Endothelial cell of umbilical vein (primary cell): ENCODE results near the gene SPTY2D1. TPM values are rescaled to one million over a fixed set of nuclear protein-coding genes. Genes with fewer than 3 reads are reported as not detected.
"Not testable (repeated sequence)": the region's sequence is repeated elsewhere in the genome, so short reads cannot be mapped to it uniquely, and the experiment has no call there.

Source experiments
- BruUV-seq: library from RNA; stranded (reverse); fragments of 400-500 nt; replicated peaks from 2 replicates; lab custom pipeline; 2021; lab: Mats Ljungman, UMichigan
- CTCF ChIA-PET: fragments of 300-600, 350-600 bp; sonication (Branson Sonifier 250); formaldehyde crosslinking; loops from one replicate; lab custom pipeline; 2021; ENCODE audit warnings: antibody characterized with exemption, inconsistent platforms; lab: Charles Lee
- POLR2A ChIA-PET: fragments of 300-600, 350-600 bp; sonication (Branson Sonifier 250); formaldehyde crosslinking; loops from one replicate; lab custom pipeline; 2021; ENCODE audit warnings: antibody characterized with exemption, inconsistent platforms; lab: Charles Lee
- DNase-seq: peaks from one replicate; pipeline ENCODE4 v3.0.0-alpha.2; 2011; ENCODE audit warnings: low read depth, low spot score
- FAIRE-seq: peaks from 2 replicates; lab custom pipeline; 2011; peaks lifted over from hg19 to GRCh38; lab: Jason Lieb, UNC
- H2AFZ ChIP-seq: 2 replicates; pipeline ENCODE4 v1.6.0; 2012; ENCODE audit warnings: low read depth, low read length, control low read depth, inconsistent platforms
- H3K27ac ChIP-seq: 2 replicates; pipeline ENCODE4 v1.5.1; 2011; ENCODE audit warnings: low read depth, mild to moderate bottlenecking, control low read depth, low read length, moderate library complexity; ENCODE audit not compliant: insufficient read depth
- H3K27me3 ChIP-seq, 2 experiments: 2 replicates each; pipeline versions ENCODE4 v1.6.0 to v1.6.1; 2011; ENCODE audit warnings: low read length in 2 of 2, mixed read lengths in 1 of 2; ENCODE audit not compliant: control insufficient read depth in 2 of 2, insufficient read depth in 2 of 2
- H3K36me3 ChIP-seq, 2 experiments: 2 replicates in 1 of 2; 3 replicates in 1 of 2; pipeline ENCODE4 v1.5.1; 2011; ENCODE audit warnings: low read length in 2 of 2, mild to moderate bottlenecking in 1 of 2, moderate library complexity in 1 of 2; ENCODE audit not compliant: control insufficient read depth in 2 of 2, insufficient read depth in 2 of 2; ENCODE audit errors: extremely low read depth in 1 of 2
- H3K4me1 ChIP-seq: 3 replicates; pipeline ENCODE4 v1.5.1; 2011; ENCODE audit warnings: mild to moderate bottlenecking, low read length; ENCODE audit not compliant: control insufficient read depth, insufficient read depth; ENCODE audit errors: extremely low read depth
- H3K4me2 ChIP-seq: 2 replicates; pipeline ENCODE4 v1.6.1; 2011; ENCODE audit warnings: low read length, control low read depth, mixed read lengths; ENCODE audit not compliant: insufficient read depth
- H3K4me3 ChIP-seq, 3 experiments: fragments of 200-600 bp in 1 of 3; sonication (generic), shearing (Covaris generic) in 1 of 3; replicated peaks in 1 of 3; 2 replicates each; pipeline ENCODE4 v1.5.1; 2011 to 2016; ENCODE audit warnings: control low read depth in 3 of 3, low read length in 3 of 3, mild to moderate bottlenecking in 2 of 3, inconsistent platforms in 1 of 3, low read depth in 1 of 3, moderate library complexity in 1 of 3; ENCODE audit not compliant: insufficient read depth in 1 of 3
- H3K79me2 ChIP-seq: 2 replicates; pipeline ENCODE4 v1.6.0; 2012; ENCODE audit warnings: low read length, inconsistent platforms; ENCODE audit not compliant: control insufficient read depth, insufficient read depth
- H3K9ac ChIP-seq: replicated peaks from 2 replicates; pipeline ENCODE3; 2011; ENCODE audit warnings: low read length, control low read depth; ENCODE audit not compliant: insufficient read depth; ENCODE audit errors: extremely low read depth
- H3K9me1 ChIP-seq: replicated peaks from 3 replicates; pipeline ENCODE4 v1.6.0; 2011; ENCODE audit warnings: mild to moderate bottlenecking, low read length; ENCODE audit not compliant: control insufficient read depth, insufficient read depth; ENCODE audit errors: extremely low read depth
- H3K9me3 ChIP-seq: replicated peaks from 2 replicates; pipeline ENCODE4 v1.5.1; 2012; ENCODE audit warnings: low read length, inconsistent platforms; ENCODE audit not compliant: control insufficient read depth, insufficient read depth
- H4K20me1 ChIP-seq: replicated peaks from 2 replicates; pipeline ENCODE3; 2011; ENCODE audit warnings: mild to moderate bottlenecking, low read length; ENCODE audit not compliant: control insufficient read depth, insufficient read depth; ENCODE audit errors: extremely low read depth
- EZH2 ChIP-seq: IDR thresholded peaks from 2 replicates; pipeline ENCODE4 v1.6.1; 2012; ENCODE audit warnings: borderline replicate concordance, low read depth, mild to moderate bottlenecking, moderate library complexity, low read length, inconsistent platforms; ENCODE audit not compliant: severe bottlenecking
- FOS ChIP-seq: IDR thresholded peaks from 2 replicates; pipeline ENCODE4 v1.6.1; 2011; ENCODE audit warnings: mild to moderate bottlenecking, low read length, moderate library complexity, borderline replicate concordance; ENCODE audit not compliant: insufficient read depth
- GATA2 ChIP-seq: IDR thresholded peaks from 2 replicates; pipeline ENCODE4 v1.7.0; 2011; ENCODE audit warnings: low read depth, mild to moderate bottlenecking, moderate library complexity, mixed read lengths, low read length; ENCODE audit not compliant: insufficient read length, insufficient read depth
- JUN ChIP-seq: IDR thresholded peaks from 2 replicates; pipeline ENCODE4 v1.6.1; 2011; ENCODE audit warnings: borderline replicate concordance, low read depth; ENCODE audit not compliant: insufficient read length, insufficient read depth
- MYC ChIP-seq: IDR thresholded peaks from one replicate; pipeline ENCODE4 v1.6.1; 2011; ENCODE audit warnings: mild to moderate bottlenecking, low read depth, low read length
- POLR2A ChIP-seq: IDR thresholded peaks from 2 replicates; pipeline ENCODE4 v1.6.1; 2012; ENCODE audit warnings: low read depth, mild to moderate bottlenecking, control low read depth, low read length
- POLR2AphosphoS5 ChIP-seq: IDR thresholded peaks from 2 replicates; pipeline ENCODE4 v1.6.1; 2012; ENCODE audit warnings: low read depth, mild to moderate bottlenecking, control low read depth, low read length, moderate library complexity; ENCODE audit not compliant: insufficient read depth
- dilution Hi-C: fragments of 300-500 bp; cut with MboI; formaldehyde crosslinking; loops from one replicate; pipeline ENCODE4 v1.15.0; 2019; ENCODE audit warnings: low sequenced_read_pairs; ENCODE audit not compliant: extremely low pct_ligation_motif_present
- intact Hi-C: fragments of 100-400 bp; cut with micrococcal nuclease; formaldehyde crosslinking; loops from one replicate; pipeline ENCODE4 v1.10.0; 2022
- polyA plus RNA-seq, 4 experiments: library from polyadenylated mRNA; depleted of rRNA in 3 of 4; stranded (reverse) in 3 of 4; unstranded in 1 of 4; fragments of >200 nt; gene quantifications; 2 replicates each; pipeline versions ENCODE4 v1.2.1 to v1.2.3, GENCODE V29; 2011 to 2012; ENCODE audit warnings: missing spikeins in 1 of 4
- total RNA-seq: library from RNA; stranded (reverse); gene quantifications from 2 replicates; pipeline ENCODE4 v1.2.3, GENCODE V29; 2021
- TF ChIP-seq, protein P1 (sequence below), 2 donors: IDR thresholded peaks; 1 replicate in 1 of 2; 2 replicates in 1 of 2; pipeline ENCODE4 v1.5.1; 2011; ENCODE audit warnings: low read length in 2 of 2, mild to moderate bottlenecking in 2 of 2, moderate library complexity in 2 of 2, control low read depth in 1 of 2, inconsistent platforms in 1 of 2, low read depth in 1 of 2; ENCODE audit not compliant: insufficient read depth in 1 of 2; ENCODE audit errors: extremely low read depth in 1 of 2
- TF ChIP-seq, protein P2 (sequence below): IDR thresholded peaks from 2 replicates; pipeline ENCODE4 v1.6.1; 2011; ENCODE audit not compliant: insufficient read depth, insufficient read length

The SPTY2D1 gene
- total and polyA plus RNA-seq, 2 donors (not counting 3 experiments of a cell fraction or from before 2014, with no cell fraction given) = 5.5 to 18.7 TPM

DNA sequence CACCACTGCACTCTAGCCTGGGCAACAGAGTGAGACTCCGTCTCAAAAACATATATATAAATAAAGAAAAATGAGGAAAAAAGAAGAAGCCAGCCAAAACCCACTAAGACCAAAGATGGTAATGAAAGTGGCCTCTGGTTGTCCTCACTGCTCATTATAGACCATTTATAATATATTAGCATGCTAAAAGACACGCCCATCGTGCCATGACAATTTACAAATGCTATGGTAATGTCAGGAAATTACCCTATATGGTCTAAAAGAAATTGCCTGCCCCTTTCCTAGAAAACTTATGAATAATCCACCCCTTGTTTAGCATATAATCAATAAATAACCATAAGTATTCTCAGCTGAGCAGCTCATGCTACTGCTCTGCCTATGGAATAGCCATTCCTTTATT, 48.3 kb upstream of the SPTY2D1 start:
- TF ChIP-seq POLR2A (no peak), JUN (no peak), FOS (no peak), POLR2AphosphoS5 (no peak), MYC (no peak), GATA2 (no peak), EZH2 (no peak)
- TF ChIP-seq, protein P1, sequence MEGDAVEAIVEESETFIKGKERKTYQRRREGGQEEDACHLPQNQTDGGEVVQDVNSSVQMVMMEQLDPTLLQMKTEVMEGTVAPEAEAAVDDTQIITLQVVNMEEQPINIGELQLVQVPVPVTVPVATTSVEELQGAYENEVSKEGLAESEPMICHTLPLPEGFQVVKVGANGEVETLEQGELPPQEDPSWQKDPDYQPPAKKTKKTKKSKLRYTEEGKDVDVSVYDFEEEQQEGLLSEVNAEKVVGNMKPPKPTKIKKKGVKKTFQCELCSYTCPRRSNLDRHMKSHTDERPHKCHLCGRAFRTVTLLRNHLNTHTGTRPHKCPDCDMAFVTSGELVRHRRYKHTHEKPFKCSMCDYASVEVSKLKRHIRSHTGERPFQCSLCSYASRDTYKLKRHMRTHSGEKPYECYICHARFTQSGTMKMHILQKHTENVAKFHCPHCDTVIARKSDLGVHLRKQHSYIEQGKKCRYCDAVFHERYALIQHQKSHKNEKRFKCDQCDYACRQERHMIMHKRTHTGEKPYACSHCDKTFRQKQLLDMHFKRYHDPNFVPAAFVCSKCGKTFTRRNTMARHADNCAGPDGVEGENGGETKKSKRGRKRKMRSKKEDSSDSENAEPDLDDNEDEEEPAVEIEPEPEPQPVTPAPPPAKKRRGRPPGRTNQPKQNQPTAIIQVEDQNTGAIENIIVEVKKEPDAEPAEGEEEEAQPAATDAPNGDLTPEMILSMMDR (IDR thresholded peaks at IDR 0.05; ENCODE audit: extremely low read depth in 1 of 2, insufficient read depth in 1 of 2, low read depth in 1 of 2, low read length in 2 of 2) = no peak
- TF ChIP-seq, protein P2, sequence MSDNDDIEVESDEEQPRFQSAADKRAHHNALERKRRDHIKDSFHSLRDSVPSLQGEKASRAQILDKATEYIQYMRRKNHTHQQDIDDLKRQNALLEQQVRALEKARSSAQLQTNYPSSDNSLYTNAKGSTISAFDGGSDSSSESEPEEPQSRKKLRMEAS = no peak
- H3K36me3 ChIP-seq = no peaks in the 10 kb centered on the region
- no peaks in the 10 kb centered on the region for H4K20me1 ChIP-seq
- H3K4me3 ChIP-seq = no peak overlapping the region
- intact Hi-C loops (no loop called here), dilution Hi-C loops (no loop called here)
- H3K27me3 ChIP-seq = peaks cover 0 to 2% of the 10 kb centered on the region in 2 experiments
- no peak overlapping the region for H3K27ac ChIP-seq
- no peak overlapping the region for H3K9ac ChIP-seq
- H3K9me3 ChIP-seq = no peaks in the 10 kb centered on the region
- no peaks in the 10 kb centered on the region for H3K79me2 ChIP-seq
- no peaks in the 10 kb centered on the region for H3K9me1 ChIP-seq
- H3K4me2 ChIP-seq = no peak overlapping the region
- BruUV-seq = no TSS peak
- H3K4me1 ChIP-seq = no peaks in the 10 kb centered on the region
- H2AFZ ChIP-seq = no peak overlapping the region
- FAIRE-seq (no peak), DNase-seq (no peak)
- CTCF ChIA-PET = no interaction called here
- POLR2A ChIA-PET = no interaction called here

DNA sequence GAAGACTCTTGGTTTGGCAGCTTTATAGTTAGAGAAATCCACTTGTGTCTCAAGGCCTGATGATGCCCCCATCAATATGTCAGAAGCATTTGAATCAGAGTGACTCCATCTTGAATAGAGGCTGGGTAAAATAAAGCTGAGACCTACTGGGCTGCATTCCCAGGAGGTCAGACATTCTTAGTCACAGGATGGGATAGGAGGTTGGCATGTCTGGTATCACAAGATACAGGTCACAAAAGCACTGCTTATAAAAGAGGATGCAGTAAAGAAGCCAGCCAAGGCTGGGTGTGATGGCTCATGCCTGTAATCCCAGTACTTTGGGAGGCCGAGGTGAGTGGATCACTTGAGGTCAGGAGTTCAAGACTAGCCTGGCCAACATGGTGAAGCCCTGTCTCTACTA, 47.8 kb upstream of the SPTY2D1 start:
- intact Hi-C loops, H3K9me1 ChIP-seq, FAIRE-seq, dilution Hi-C loops, BruUV-seq, H3K27me3 ChIP-seq, H3K4me1 ChIP-seq, H3K27ac ChIP-seq, CTCF ChIA-PET, H3K9me3 ChIP-seq, H3K9ac ChIP-seq, H3K36me3 ChIP-seq, H2AFZ ChIP-seq, H4K20me1 ChIP-seq, H3K4me2 ChIP-seq, H3K79me2 ChIP-seq, H3K4me3 ChIP-seq, DNase-seq, POLR2A ChIA-PET: not testable (repeated sequence)
